Tibial artery (tissue), 4 donors: ENCODE data around the gene OR10H4.
"Not testable (repeated sequence)": the region's sequence is repeated elsewhere in the genome, so short reads cannot be mapped to it uniquely, and the experiment has no call there.

ENCODE experiments used
- DNase-seq, 2 donors: peaks; one replicate each; pipeline ENCODE4 v3.0.0-alpha.2; 2019
- H3K27ac ChIP-seq, 2 donors: fragments of 200-600 bp; sonication (generic) in 1 of 2; 1 replicate in 1 of 2; 2 replicates in 1 of 2; pipeline ENCODE4 v1.5.1; 2018 to 2019; ENCODE audit warnings: mild to moderate bottlenecking in 1 of 2
- H3K27me3 ChIP-seq, 2 donors: fragments of 200-600 bp; sonication (generic) in 1 of 2; one replicate each; pipeline versions ENCODE4 v1.5.1 to v1.6.0; 2016 to 2019
- H3K36me3 ChIP-seq, 3 donors: fragments of 200-600 bp; sonication (generic) in 2 of 3; one replicate each; pipeline ENCODE4 v1.5.1; 2016 to 2019; ENCODE audit warnings: mild to moderate bottlenecking in 2 of 3
- H3K4me1 ChIP-seq, 4 donors: fragments of 200-600 bp; sonication (generic) in 2 of 4; 1 replicate in 3 of 4; 2 replicates in 1 of 4; pipeline ENCODE4 v1.5.1; 2016 to 2019
- H3K4me3 ChIP-seq, 2 donors: fragments of 200-600 bp; sonication (generic) in 1 of 2; 1 replicate in 1 of 2; 2 replicates in 1 of 2; pipeline ENCODE4 v1.5.1; 2018 to 2019; ENCODE audit warnings: mild to moderate bottlenecking in 2 of 2
- H3K9me3 ChIP-seq, 3 donors: fragments of 200-600 bp; sonication (generic) in 1 of 3; one replicate each; pipeline ENCODE4 v1.5.1; 2016 to 2019
- CTCF ChIP-seq, 2 experiments: fragments of 200-600 bp in 1 of 2; fragments of 450-650 bp in 1 of 2; IDR thresholded peaks; one replicate each; pipeline ENCODE4 v1.5.1; 2017 to 2019; ENCODE audit warnings: antibody characterized with exemption in 2 of 2, mild to moderate bottlenecking in 1 of 2, moderate library complexity in 1 of 2
- intact Hi-C: fragments of 100-400 bp; cut with DNase I; formaldehyde crosslinking; loops from one replicate; pipeline ENCODE4 v1.15.0; 2023; ENCODE audit warnings: low total_unique reads

OR10H4 gene

GRCh38 chr19:15945301-15945700 is 3.5 kb upstream of the OR10H4 start:
- Histone ChIP-seq H3K36me3 (no peaks in the 10 kb centered on the region), H3K9me3 (peaks cover 0 to 26% (median 20%) of the 10 kb centered on the region in 3 donors), H3K4me1 (no peaks in the 10 kb centered on the region), H3K27ac (no peak overlapping the region), H3K4me3 (no peak overlapping the region), H3K27me3 (peaks cover 0 to 4% of the 10 kb centered on the region in 2 donors)
- no peak for DNase-seq
- intact Hi-C loops = no loop called here
- no peak for TF ChIP-seq CTCF (IDR thresholded peaks at IDR 0.05)

- intact Hi-C loops = no loop called here
- DNase-seq = no peak
- H3K9me3 ChIP-seq = no peaks in the 10 kb centered on the region
- no peak overlapping the region for H3K27ac ChIP-seq
- no peak for TF ChIP-seq CTCF (IDR thresholded peaks at IDR 0.05)
- H3K4me1 ChIP-seq = no peaks in the 10 kb centered on the region
- peaks cover 0 to 29% of the 10 kb centered on the region in 2 donors for H3K27me3 ChIP-seq
- no peak overlapping the region for H3K4me3 ChIP-seq
- no peaks in the 10 kb centered on the region for H3K36me3 ChIP-seq
Measured at GRCh38 chr19:15954820-15955219, 6.0 kb downstream of the OR10H4 start.

GRCh38 chr19:15962319-15962718 is 13.5 kb downstream of the OR10H4 start:
- Histone ChIP-seq H3K27ac (no peak overlapping the region), H3K4me1 (no peaks in the 10 kb centered on the region), H3K27me3 (peaks cover 0 to 12% of the 10 kb centered on the region in 2 donors), H3K4me3 (no peak overlapping the region), H3K9me3 (peaks cover 0 to 7% (median 0%) of the 10 kb centered on the region in 3 donors), H3K36me3 (no peaks in the 10 kb centered on the region)
- no peak for TF ChIP-seq CTCF (IDR thresholded peaks at IDR 0.05)
- no peak for DNase-seq
- intact Hi-C loops = no loop called here

GRCh38 chr19:15964231-15964630 is 15.4 kb downstream of the OR10H4 start:
- H3K27ac ChIP-seq = no peak overlapping the region
- no peaks in the 10 kb centered on the region for H3K36me3 ChIP-seq
- no peaks in the 10 kb centered on the region for H3K4me1 ChIP-seq
- H3K9me3 ChIP-seq = peaks cover 0 to 7% (median 0%) of the 10 kb centered on the region in 3 donors
- intact Hi-C loops = no loop called here
- no peak for DNase-seq
- H3K27me3 ChIP-seq = peaks cover 0 to 16% of the 10 kb centered on the region in 2 donors
- H3K4me3 ChIP-seq = no peak overlapping the region
- no peak for TF ChIP-seq CTCF (IDR thresholded peaks at IDR 0.05)

- intact Hi-C loops = no loop called here
- no peaks in the 10 kb centered on the region for H3K36me3 ChIP-seq
- H3K4me3 ChIP-seq = no peak overlapping the region
- H3K4me1 ChIP-seq = no peaks in the 10 kb centered on the region
- TF ChIP-seq CTCF (IDR thresholded peaks at IDR 0.05) = no peak
- H3K9me3 ChIP-seq = no peaks in the 10 kb centered on the region
- H3K27me3 ChIP-seq = peaks cover 0 to 7% of the 10 kb centered on the region in 2 donors
- DNase-seq = no peak
- no peak overlapping the region for H3K27ac ChIP-seq
Measured at GRCh38 chr19:15971224-15971780, 22.5 kb downstream of the OR10H4 start.

- H3K4me3 ChIP-seq, H3K36me3 ChIP-seq, DNase-seq, H3K4me1 ChIP-seq, H3K9me3 ChIP-seq, H3K27ac ChIP-seq, intact Hi-C loops: not testable (repeated sequence)
- H3K27me3 ChIP-seq = peaks cover 0 to 11% of the 10 kb centered on the region in 2 donors
Measured at GRCh38 chr19:15972043-15972442, 23.2 kb downstream of the OR10H4 start.
